Measurements from ENCODE around the gene SYT7.

- TF ChIP-seq, protein P1, sequence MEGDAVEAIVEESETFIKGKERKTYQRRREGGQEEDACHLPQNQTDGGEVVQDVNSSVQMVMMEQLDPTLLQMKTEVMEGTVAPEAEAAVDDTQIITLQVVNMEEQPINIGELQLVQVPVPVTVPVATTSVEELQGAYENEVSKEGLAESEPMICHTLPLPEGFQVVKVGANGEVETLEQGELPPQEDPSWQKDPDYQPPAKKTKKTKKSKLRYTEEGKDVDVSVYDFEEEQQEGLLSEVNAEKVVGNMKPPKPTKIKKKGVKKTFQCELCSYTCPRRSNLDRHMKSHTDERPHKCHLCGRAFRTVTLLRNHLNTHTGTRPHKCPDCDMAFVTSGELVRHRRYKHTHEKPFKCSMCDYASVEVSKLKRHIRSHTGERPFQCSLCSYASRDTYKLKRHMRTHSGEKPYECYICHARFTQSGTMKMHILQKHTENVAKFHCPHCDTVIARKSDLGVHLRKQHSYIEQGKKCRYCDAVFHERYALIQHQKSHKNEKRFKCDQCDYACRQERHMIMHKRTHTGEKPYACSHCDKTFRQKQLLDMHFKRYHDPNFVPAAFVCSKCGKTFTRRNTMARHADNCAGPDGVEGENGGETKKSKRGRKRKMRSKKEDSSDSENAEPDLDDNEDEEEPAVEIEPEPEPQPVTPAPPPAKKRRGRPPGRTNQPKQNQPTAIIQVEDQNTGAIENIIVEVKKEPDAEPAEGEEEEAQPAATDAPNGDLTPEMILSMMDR (IDR thresholded peaks at IDR 0.05) = no peak
- TF ChIP-seq POLR2A (IDR thresholded peaks at IDR 0.05) = no peak
Observed at GRCh38 chr11:61571869-61572268, 9.0 kb downstream of the SYT7 start.
